HepG2 (cell line): ENCODE data around the gene STK32C. TPM values are rescaled to one million over a fixed set of nuclear protein-coding genes. Genes with fewer than 3 reads are reported as not detected.

Experiments used
- ATAC-seq: fragments of 200-7000 bp; cut with Tn5 transposase; 3 replicates; pipeline ENCODE4 v1.9.1; 2020; ENCODE audit warnings: mild to moderate bottlenecking, moderate library complexity
- BruUV-seq: library from RNA; stranded (reverse); fragments of 400-500 nt; replicated peaks from 2 replicates; lab custom pipeline; 2021; lab: Mats Ljungman, UMichigan
- CTCF ChIA-PET: fragments of 300-600 bp; formaldehyde crosslinking; extraction: SDS; loops from one replicate; lab custom pipeline; 2021; ENCODE audit warnings: low total read pairs, inconsistent platforms, low intra/inter-chr PET ratio; lab: Yijun Ruan, JAX
- POLR2A ChIA-PET: fragments of 350-600 bp; sonication (Branson Sonifier 250); formaldehyde crosslinking; loops from one replicate; lab custom pipeline; 2020; ENCODE audit warnings: antibody characterized with exemption, inconsistent platforms; lab: Yijun Ruan, JAX
- DNase-seq: peaks from one replicate; pipeline ENCODE4 v3.0.0-alpha.2; 2015; ENCODE audit warnings: low spot score
- FAIRE-seq: peaks from 3 replicates; lab custom pipeline; 2011; peaks lifted over from hg19 to GRCh38; lab: Jason Lieb, UNC
- H2AFZ ChIP-seq: one replicate; pipeline ENCODE4 v1.6.1; 2011; ENCODE audit warnings: low read length, inconsistent platforms
- H3K27ac ChIP-seq: fragments of 300-600 bp; 3 replicates; pipeline ENCODE4 v1.8.0; 2011; ENCODE audit warnings: mixed run types, mild to moderate bottlenecking, mixed read lengths, low read length, inconsistent platforms; ENCODE audit not compliant: insufficient read depth; ENCODE audit errors: extremely low read length
- H3K27me3 ChIP-seq, 2 experiments: fragments of 200-600 bp in 1 of 2; 2 replicates in 1 of 2; 3 replicates in 1 of 2; pipeline versions ENCODE4 v1.6.0 to v1.8.0; 2011; ENCODE audit warnings: low read length in 2 of 2, mild to moderate bottlenecking in 2 of 2, moderate library complexity in 2 of 2, inconsistent platforms in 1 of 2; ENCODE audit not compliant: insufficient read depth in 2 of 2, control insufficient read depth in 1 of 2
- H3K36me3 ChIP-seq, 2 experiments: fragments of 200-600 bp in 1 of 2; replicated peaks in 1 of 2; 2 replicates in 1 of 2; 3 replicates in 1 of 2; pipeline versions ENCODE4 v1.5.1 to v1.8.0; 2011; ENCODE audit warnings: low read length in 2 of 2, inconsistent platforms in 1 of 2; ENCODE audit not compliant: insufficient read depth in 2 of 2, control insufficient read depth in 1 of 2
- H3K4me1 ChIP-seq: 2 replicates; pipeline ENCODE4 v1.5.1; 2012; ENCODE audit warnings: low read length, inconsistent platforms; ENCODE audit not compliant: insufficient read depth
- H3K4me2 ChIP-seq: 2 replicates; pipeline ENCODE4 v1.6.0; 2011; ENCODE audit warnings: low read depth, low read length, inconsistent platforms
- H3K4me3 ChIP-seq, 3 experiments: fragments of 200-600 bp in 1 of 3; sonication (generic), shearing (Covaris generic) in 1 of 3; replicated peaks in 1 of 3; 2 replicates each; pipeline ENCODE4 v1.5.1; 2011 to 2016; ENCODE audit warnings: low read length in 3 of 3, inconsistent platforms in 2 of 3, low read depth in 2 of 3, mild to moderate bottlenecking in 2 of 3, control low read depth in 1 of 3, mixed read lengths in 1 of 3; ENCODE audit not compliant: insufficient read depth in 1 of 3
- H3K79me2 ChIP-seq: one replicate; pipeline ENCODE4 v1.6.1; 2011; ENCODE audit warnings: low read length, inconsistent platforms; ENCODE audit not compliant: insufficient read depth
- H3K9ac ChIP-seq: 2 replicates; pipeline ENCODE4 v1.6.0; 2011; ENCODE audit warnings: mild to moderate bottlenecking, low read depth, low read length, inconsistent platforms; ENCODE audit not compliant: insufficient read depth
- H3K9me3 ChIP-seq: 2 replicates; pipeline ENCODE4 v1.5.1; 2012; ENCODE audit warnings: mild to moderate bottlenecking, low read length
- H4K20me1 ChIP-seq: 2 replicates; pipeline ENCODE4 v1.6.0; 2011; ENCODE audit warnings: inconsistent platforms, mild to moderate bottlenecking, low read length, moderate library complexity; ENCODE audit not compliant: insufficient read depth
- ARID3A ChIP-seq: IDR thresholded peaks from 2 replicates; pipeline ENCODE4 v1.6.1; 2012; ENCODE audit warnings: low read depth, low read length, improper control_type of control experiment
- EP300 ChIP-seq, 3 experiments: sonication (generic) in 1 of 3; formaldehyde crosslinking in 1 of 3; IDR thresholded peaks; 2 replicates each; pipeline versions ENCODE4 v1.5.1 to v1.6.1; 2011 to 2020; ENCODE audit warnings: low read depth in 2 of 3, low read length in 2 of 3, borderline replicate concordance in 1 of 3, improper control_type of control experiment in 1 of 3, mild to moderate bottlenecking in 1 of 3, missing genetic modification reagents in 1 of 3, moderate library complexity in 1 of 3
- FOXP1 ChIP-seq, 2 experiments: fragments of 450-650 bp in 1 of 2; IDR thresholded peaks; 2 replicates each; pipeline ENCODE4 v1.6.1; 2017 to 2018; ENCODE audit warnings: antibody characterized with exemption in 1 of 2
- GATAD2A ChIP-seq: IDR thresholded peaks from 2 replicates; pipeline ENCODE4 v1.6.1; 2016
- NR2F1 ChIP-seq, 2 experiments: fragments of 450-650 bp in 1 of 2; formaldehyde crosslinking in 1 of 2; IDR thresholded peaks; 2 replicates each; pipeline versions ENCODE4 v1.5.0 to v1.6.1; 2016 to 2020; ENCODE audit warnings: mild to moderate bottlenecking in 1 of 2, missing compliant biosample characterization in 1 of 2, missing genetic modification reagents in 1 of 2, moderate library complexity in 1 of 2
- NR2F6 ChIP-seq, 2 experiments: IDR thresholded peaks; 2 replicates each; pipeline ENCODE4 v1.6.1; 2016; ENCODE audit warnings: antibody characterized with exemption in 1 of 2, mild to moderate bottlenecking in 1 of 2
- PAXIP1 ChIP-seq: sonication (generic); formaldehyde crosslinking; conservative IDR thresholded peaks from 2 replicates; pipeline ENCODE4 v1.4.0; 2020; ENCODE audit warnings: mild to moderate bottlenecking, missing genetic modification reagents, moderate library complexity
- SAP130 ChIP-seq: IDR thresholded peaks from 2 replicates; pipeline ENCODE4 v1.6.1; 2016; ENCODE audit warnings: low read depth
- TFAP4 ChIP-seq: sonication (generic); IDR thresholded peaks from 2 replicates; pipeline ENCODE4 v1.6.1; 2016; ENCODE audit warnings: low read depth, borderline replicate concordance
- ZBTB33 ChIP-seq: sonication (generic); formaldehyde crosslinking; IDR thresholded peaks from 2 replicates; pipeline ENCODE4 v1.4.0; 2020; ENCODE audit warnings: missing genetic modification reagents
- ZNF800 ChIP-seq: sonication (generic); formaldehyde crosslinking; IDR thresholded peaks from 2 replicates; pipeline ENCODE4 v1.4.0; 2020; ENCODE audit warnings: missing genetic modification reagents
- ZNF841 ChIP-seq: sonication (generic); formaldehyde crosslinking; IDR thresholded peaks from 2 replicates; pipeline ENCODE4 v1.8.1; 2023; ENCODE audit warnings: missing genetic modification reagents, borderline replicate concordance
- WGBS: methylation state at CpG from one replicate; pipeline ENCODE4 v1.1.6; 2017; ENCODE audit warnings: low lambda C conversion rate; 5-methylcytosine and 5-hydroxymethylcytosine counted together
- in situ Hi-C: cut with HindIII; loops from 2 replicates; pipeline ENCODE4 v1.10.0; 2017; ENCODE audit warnings: low pct_unique_long_range_greater_than_20kb; ENCODE audit not compliant: extremely low pct_ligation_motif_present
- intact Hi-C: fragments of 100-400 bp; cut with micrococcal nuclease; formaldehyde crosslinking; loops from one replicate; pipeline ENCODE4 v1.10.0; 2022; ENCODE audit not compliant: unreplicated experiment
- polyA plus RNA-seq, 8 experiments: library from polyadenylated mRNA; depleted of rRNA in 3 of 8; stranded (reverse) in 7 of 8; unstranded in 1 of 8; fragments of >200 nt; fragmentation: Illumina TruSeq in 4 of 8; extraction: Trizol in 4 of 8; gene quantifications; 2 replicates each; pipeline versions ENCODE4 v1.2.1 to v1.2.3, GENCODE V29; 2011 to 2016; ENCODE audit warnings: low read depth in 4 of 8, missing spikeins in 1 of 8, mixed read lengths in 1 of 8; ENCODE audit not compliant: insufficient read depth in 1 of 8
- total RNA-seq, 5 experiments: library from RNA; depleted of rRNA; stranded (reverse); fragments of >200 nt; fragmentation: Illumina TruSeq; extraction: Trizol; gene quantifications; 2 replicates each; pipeline ENCODE4 v1.2.3, GENCODE V29; 2016; ENCODE audit warnings: low read depth in 1 of 5

Gene STK32C
- total and polyA plus RNA-seq, 2 of the 13 experiments (the other 11 are each of a cell fraction or from before 2014, with no cell fraction given) = 10.9 to 19.4 TPM

GRCh38 chr10:132345345-132345744 lies 37.6 kb upstream of the STK32C start:
- H3K27me3 ChIP-seq = no peaks in the 10 kb centered on the region
- WGBS = 38% methylated on average over 7 of the region's 7 CpGs
- H4K20me1 ChIP-seq = no peaks in the 10 kb centered on the region
- ChIA-PET CTCF (no interaction called here), POLR2A (interaction anchor here (1.4 kb wide), 1 partner anchor 10 kb away, joined by 4 read pairs; no protein-coding TSS in a partner anchor)
- H3K4me3 ChIP-seq = peak overlapping the region in 1 of 3 experiments; percentile 26; a peak in 1 of 6 replicates
- peaks cover 18% of the 10 kb centered on the region for H3K4me1 ChIP-seq
- no peak for FAIRE-seq
- peak overlapping the region; percentile 55 for H3K27ac ChIP-seq
- intact Hi-C loops = no loop called here
- peak overlapping the region; percentile 21; the same call in 1 of the 2 replicates for H3K4me2 ChIP-seq
- in situ Hi-C loops = loop anchor here (5.0 kb wide), 1 partner anchor 123 kb away; no protein-coding TSS in a partner anchor
- DNase-seq = peak; percentile 65
- no peak overlapping the region for H3K9ac ChIP-seq
- no peak overlapping the region for H2AFZ ChIP-seq
- no peaks in the 10 kb centered on the region for H3K9me3 ChIP-seq
- ATAC-seq = peak; percentile 85
- H3K36me3 ChIP-seq = peaks cover 0 to 3% of the 10 kb centered on the region in 2 experiments; a peak in 1 of 5 replicates
- H3K79me2 ChIP-seq = no peaks in the 10 kb centered on the region
- BruUV-seq = no TSS peak
- TF ChIP-seq NR2F6 (IDR thresholded peaks at IDR 0.05) (peak; percentile 77), NR2F6 (CRISPR knock-in tag; IDR thresholded peaks at IDR 0.05) (peak; percentile 43), SAP130 (peak; percentile 49; the same call in 1 of the 2 replicates), ZNF800 (CRISPR knock-in tag) (no peak), NR2F1 (CRISPR knock-in tag; IDR thresholded peaks at IDR 0.05) (peak; percentile 15 to 86; a peak in 3 of 4 replicates), FOXP1 (IDR thresholded peaks at IDR 0.05) (no peak), FOXP1 (CRISPR knock-in tag; IDR thresholded peaks at IDR 0.05) (peak; percentile 29; the same call in 1 of the 2 replicates), ZBTB33 (peak; percentile 96), PAXIP1 (CRISPR knock-in tag) (peak; percentile 62), EP300 (IDR thresholded peaks at IDR 0.05; ENCODE audit: low read depth in 2 of 2, low read length in 2 of 2) (peak in 1 of 2 experiments; percentile 38; a peak in 1 of 4 replicates), EP300 (CRISPR knock-in tag; IDR thresholded peaks at IDR 0.05; ENCODE audit: borderline replicate concordance) (no peak), TFAP4 (peak; percentile 89), ZNF841 (CRISPR knock-in tag) (0 out of 2 replicates have a peak, but pooled peaks have one; percentile 20), GATAD2A (CRISPR knock-in tag) (peak; percentile 44; the same call in 1 of the 2 replicates), ARID3A (peak; percentile 21; the same call in 1 of the 2 replicates)
